ENCODE data around the gene PPIC. TPM values are rescaled to one million over a fixed set of nuclear protein-coding genes. Genes with fewer than 3 reads are reported as not detected.

The PPIC gene
- total RNA-seq, 1 experiment from 2014 or later: 10.8 TPM

DNA sequence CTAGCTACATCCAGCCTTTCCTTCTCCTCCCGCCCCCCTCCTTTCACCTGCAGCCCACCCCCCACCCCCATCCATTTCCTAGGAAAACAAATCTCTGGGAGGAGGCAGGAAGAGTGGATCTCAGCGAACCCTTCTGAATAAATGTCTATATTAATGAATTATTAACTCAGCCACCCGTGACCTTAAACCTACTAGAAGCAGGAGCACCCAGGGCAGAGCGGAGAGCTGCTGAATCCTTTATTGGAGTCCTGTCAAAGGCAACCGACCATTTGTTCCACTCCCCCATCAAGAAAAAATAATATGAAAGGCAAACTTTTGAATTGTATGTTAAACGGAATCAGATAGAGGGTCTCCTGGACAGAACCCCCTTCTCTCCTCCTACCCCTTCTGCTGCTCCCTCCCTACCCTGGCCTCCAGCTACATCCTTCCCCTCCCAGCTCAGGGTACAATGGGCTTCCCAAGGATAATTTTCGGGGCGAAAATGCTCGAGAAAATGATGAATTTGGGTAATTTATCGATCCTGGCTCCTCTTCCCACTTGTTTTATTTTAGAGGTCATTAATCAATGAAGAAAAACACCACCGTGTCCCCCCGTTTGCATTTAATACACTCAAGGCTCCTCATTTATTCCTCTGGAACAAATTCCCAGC, 49.2 kb upstream of the PPIC start:
- H3K4me2 ChIP-seq (ENCODE audit: insufficient read depth, insufficient read length, low read length): peak overlapping the region; percentile 78
- peaks cover 36 to 43% of the 10 kb centered on the region in 2 experiments for H3K4me1 Mint-ChIP-seq
- no peak overlapping the region for H3K27ac Mint-ChIP-seq

More for the DNA sequence above, 49.2 kb upstream of the PPIC start:
- Histone ChIP-seq H2AFZ (ENCODE audit: low read length) (no peak overlapping the region), H3K27ac (ENCODE audit: insufficient read length, low read depth, low read length) (no peak overlapping the region), H2BK20ac (ENCODE audit: low read depth, low read length, poor library complexity, severe bottlenecking) (no peak overlapping the region), H4K5ac (ENCODE audit: insufficient read length, low read depth, low read length) (no peak overlapping the region), H3K14ac (ENCODE audit: insufficient read depth, low read length) (no peak overlapping the region), H3K18ac (ENCODE audit: insufficient read length, low read depth, low read length) (no peak overlapping the region), H2BK5ac (ENCODE audit: insufficient read length, low read length) (no peak overlapping the region), H3K4me1 (ENCODE audit: insufficient read depth, low read length) (peaks cover 7% of the 10 kb centered on the region), H3K9me3 (ENCODE audit: control insufficient read depth, low read depth, low read length) (no peaks in the 10 kb centered on the region), H4K20me1 (ENCODE audit: control insufficient read depth, insufficient read depth, insufficient read length) (no peaks in the 10 kb centered on the region), H2BK120ac (ENCODE audit: low read depth, low read length, poor library complexity, severe bottlenecking) (no peak overlapping the region), H2BK12ac (ENCODE audit: insufficient read length, low read depth, low read length) (no peak overlapping the region), H4K91ac (ENCODE audit: insufficient read length, low read depth, low read length) (no peak overlapping the region), H4K8ac (replicated peaks; ENCODE audit: insufficient read length, low read depth, low read length) (no peak overlapping the region), H3K79me2 (ENCODE audit: insufficient read depth, low read length) (no peaks in the 10 kb centered on the region), H2AK5ac (ENCODE audit: insufficient read length, low read length) (no peak overlapping the region), H3K27me3 (ENCODE audit: insufficient read depth, low read length) (peaks cover 57% of the 10 kb centered on the region), H3K23ac (ENCODE audit: insufficient read length, low read depth, low read length) (no peak overlapping the region), H3K79me1 (ENCODE audit: insufficient read depth, low read depth, low read length, poor library complexity, severe bottlenecking) (no peaks in the 10 kb centered on the region), H3K4ac (ENCODE audit: low read depth, low read length) (no peak overlapping the region), H2BK15ac (ENCODE audit: low read depth, low read length) (no peak overlapping the region), H3K9ac (ENCODE audit: extremely low read depth, insufficient read length, low read length) (no peak overlapping the region), H3K56ac (ENCODE audit: insufficient read length, low read depth, low read length) (no peak overlapping the region), H3K23me2 (ENCODE audit: insufficient read length, low read depth, low read length, poor library complexity, severe bottlenecking) (peaks cover 33% of the 10 kb centered on the region), H3T11ph (ENCODE audit: low read length) (no peak overlapping the region)
- no peak for TF ChIP-seq CTCF (conservative IDR thresholded peaks at IDR 0.05)
- H3K4me3 Mint-ChIP-seq: peak overlapping the region; percentile 64 to 84
- peaks cover 100% of the 10 kb centered on the region for H3K27me3 Mint-ChIP-seq (ENCODE audit: low read depth)
- H3K36me3 Mint-ChIP-seq (ENCODE audit: insufficient read depth in 1 of 3, low read depth in 3 of 3): no peaks in the 10 kb centered on the region; a peak in 1 of 7 replicates
- no CpG with 5 or more reads among the region's 12 CpGs for WGBS (ENCODE audit: extremely low coverage, insufficient read length, low lambda C conversion rate)
- no peak for DNase-seq
- H3K9me3 Mint-ChIP-seq: no peaks in the 10 kb centered on the region; a peak in 2 of 5 replicates
